ENCODE data around the gene MSI2.

The MSI2 gene

DNA sequence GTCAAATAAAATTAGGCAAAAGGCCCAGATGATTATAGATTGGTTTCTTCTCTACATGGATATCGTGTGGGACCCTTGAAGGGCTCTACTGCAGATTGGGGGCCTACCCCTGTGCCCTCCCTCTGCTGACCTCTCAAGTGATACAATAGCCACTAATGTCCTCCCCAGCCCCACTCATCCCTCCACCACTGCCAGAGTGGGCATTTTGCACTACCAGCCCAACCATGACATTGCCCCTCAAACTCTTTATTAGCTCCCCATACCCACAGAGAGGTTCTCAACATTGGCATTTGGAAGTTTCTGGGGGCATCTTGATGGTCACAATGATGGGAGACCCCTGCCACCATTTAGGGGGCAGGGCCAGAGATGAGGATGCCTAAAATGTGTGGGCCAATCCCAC lies 446.9 kb downstream of the MSI2 start:
- Histone ChIP-seq H3K4me1 (ENCODE audit: control insufficient read depth, low read length) (peaks cover 11% of the 10 kb centered on the region), H3K79me2 (ENCODE audit: control insufficient read depth, low read length) (no peaks in the 10 kb centered on the region), H3K36me3 (ENCODE audit: control insufficient read depth, low read length) (no peaks in the 10 kb centered on the region), H3K9me3 (ENCODE audit: control insufficient read depth, insufficient read depth, low read length) (no peaks in the 10 kb centered on the region), H3K27me3 (ENCODE audit: control insufficient read depth, low read length) (peaks cover 8% of the 10 kb centered on the region; the same call in 1 of the 2 replicates), H3F3A (ENCODE audit: control insufficient read depth, insufficient read depth) (no peaks in the 10 kb centered on the region), H3K4me3 (ENCODE audit: low read length) (no peak overlapping the region), H3K9me2 (replicated peaks; ENCODE audit: control insufficient read depth, low read length) (no peaks in the 10 kb centered on the region), H3K27ac (ENCODE audit: low read depth, low read length) (no peak overlapping the region), H4K20me1 (ENCODE audit: control insufficient read depth, insufficient read depth, low read depth, low read length) (no peaks in the 10 kb centered on the region), H3K4me2 (ENCODE audit: low read length) (no peak overlapping the region)
- TF ChIP-seq CTCF (IDR thresholded peaks at IDR 0.05; ENCODE audit: low read depth, low read length, poor library complexity, severe bottlenecking) (no peak), EZH2phosphoT487 (IDR thresholded peaks at IDR 0.05; ENCODE audit: borderline replicate concordance, low read length) (no peak)

GRCh38 chr17:57704448-57704847 lies 448.1 kb downstream of the MSI2 start:
- Histone ChIP-seq H3K36me3 (ENCODE audit: control insufficient read depth, low read length) (no peaks in the 10 kb centered on the region), H3F3A (ENCODE audit: control insufficient read depth, insufficient read depth) (no peaks in the 10 kb centered on the region), H3K79me2 (ENCODE audit: control insufficient read depth, low read length) (no peaks in the 10 kb centered on the region), H3K27me3 (ENCODE audit: control insufficient read depth, low read length) (peaks cover 13% of the 10 kb centered on the region), H3K9me3 (ENCODE audit: control insufficient read depth, insufficient read depth, low read length) (no peaks in the 10 kb centered on the region), H3K9me2 (replicated peaks; ENCODE audit: control insufficient read depth, low read length) (no peaks in the 10 kb centered on the region), H4K20me1 (ENCODE audit: control insufficient read depth, insufficient read depth, low read depth, low read length) (no peaks in the 10 kb centered on the region), H3K4me2 (ENCODE audit: low read length) (no peak overlapping the region), H3K27ac (ENCODE audit: low read depth, low read length) (no peak overlapping the region), H3K4me3 (ENCODE audit: low read length) (no peak overlapping the region), H3K4me1 (ENCODE audit: control insufficient read depth, low read length) (no peaks in the 10 kb centered on the region)
- TF ChIP-seq CTCF (IDR thresholded peaks at IDR 0.05; ENCODE audit: low read depth, low read length, poor library complexity, severe bottlenecking) = no peak
- TF ChIP-seq EZH2phosphoT487 (IDR thresholded peaks at IDR 0.05; ENCODE audit: borderline replicate concordance, low read length) = no peak

GRCh38 chr17:57705921-57706695 lies 449.8 kb downstream of the MSI2 start:
- Histone ChIP-seq H4K20me1 (ENCODE audit: control insufficient read depth, insufficient read depth, low read depth, low read length) (no peaks in the 10 kb centered on the region), H3K27me3 (ENCODE audit: control insufficient read depth, low read length) (peaks cover 15% of the 10 kb centered on the region), H3K4me3 (ENCODE audit: low read length) (no peak overlapping the region), H3K4me2 (ENCODE audit: low read length) (no peak overlapping the region), H3K79me2 (ENCODE audit: control insufficient read depth, low read length) (no peaks in the 10 kb centered on the region), H3K27ac (ENCODE audit: low read depth, low read length) (no peak overlapping the region), H3K4me1 (ENCODE audit: control insufficient read depth, low read length) (no peaks in the 10 kb centered on the region), H3K36me3 (ENCODE audit: control insufficient read depth, low read length) (no peaks in the 10 kb centered on the region), H3F3A (ENCODE audit: control insufficient read depth, insufficient read depth) (no peaks in the 10 kb centered on the region), H3K9me3 (ENCODE audit: control insufficient read depth, insufficient read depth, low read length) (no peaks in the 10 kb centered on the region), H3K9me2 (replicated peaks; ENCODE audit: control insufficient read depth, low read length) (no peaks in the 10 kb centered on the region)
- TF ChIP-seq EZH2phosphoT487 (IDR thresholded peaks at IDR 0.05; ENCODE audit: borderline replicate concordance, low read length) (no peak), CTCF (IDR thresholded peaks at IDR 0.05; ENCODE audit: low read depth, low read length, poor library complexity, severe bottlenecking) (no peak)

All from DOHH2 (cell line).